Measurements from ENCODE around the gene POLE2. TPM values are rescaled to one million over a fixed set of nuclear protein-coding genes. Genes with fewer than 3 reads are reported as not detected.
"Not testable (repeated sequence)": the region's sequence is repeated elsewhere in the genome, so short reads cannot be mapped to it uniquely, and the experiment has no call there.

The POLE2 gene
- total RNA-seq, 4 donors from 2014 or later, result 5.7 to 9.2 TPM; not detected in 2

- no peak overlapping the region for H3K27ac ChIP-seq
- no peak for DNase-seq
- intact Hi-C loops (cut with DNase I; ENCODE audit: low total_unique reads), result no loop called here
- in situ Hi-C loops (cut with MboI; ENCODE audit: low pct_ligation_motif_present in 1 of 4, low pct_unique_long_range_greater_than_20kb in 1 of 4, low sequenced_read_pairs in 3 of 4), result no loop called here
- no peaks in the 10 kb centered on the region for H3K36me3 ChIP-seq
- no peaks in the 10 kb centered on the region for H3K4me1 ChIP-seq
- TF ChIP-seq CTCF (IDR thresholded peaks at IDR 0.05), result no peak
- no peak for TF ChIP-seq POLR2A (IDR thresholded peaks at IDR 0.05)
- no peak for TF ChIP-seq POLR2AphosphoS5 (IDR thresholded peaks at IDR 0.05)
- TF ChIP-seq EP300 (IDR thresholded peaks at IDR 0.05; ENCODE audit: low read depth), result no peak
- H3K9me3 ChIP-seq, result no peaks in the 10 kb centered on the region
- no peaks in the 10 kb centered on the region for H3K27me3 ChIP-seq
- H3K4me3 ChIP-seq, result no peak overlapping the region
These were observed 17.5 kb downstream of the POLE2 start for GRCh38 chr14:49670475-49670874.

GRCh38 chr14:49659526-49660455 lies 28.2 kb downstream of the POLE2 start:
- no peaks in the 10 kb centered on the region for H3K27me3 ChIP-seq
- DNase-seq, result no peak
- WGBS, 2 donors (ENCODE audit: low coverage in 1 of 2), result 55 to 56% methylated on average over 2 of the region's 2 CpGs
- intact Hi-C loops (cut with DNase I; ENCODE audit: low total_unique reads) (no loop called here), in situ Hi-C loops (cut with MboI; ENCODE audit: low pct_ligation_motif_present in 1 of 4, low pct_unique_long_range_greater_than_20kb in 1 of 4, low sequenced_read_pairs in 3 of 4) (no loop called here)
- no peaks in the 10 kb centered on the region for H3K9me3 ChIP-seq
- peak overlapping the region; percentile 24 to 71 (median 50) for H3K27ac ChIP-seq
- peaks cover 0 to 18% (median 9%) of the 10 kb centered on the region in 4 donors for H3K4me1 ChIP-seq
- TF ChIP-seq POLR2A (IDR thresholded peaks at IDR 0.05), result no peak
- TF ChIP-seq POLR2AphosphoS5 (IDR thresholded peaks at IDR 0.05), result no peak
- TF ChIP-seq CTCF (IDR thresholded peaks at IDR 0.05), result no peak
- no peak for TF ChIP-seq EP300 (IDR thresholded peaks at IDR 0.05; ENCODE audit: low read depth)
- no peaks in the 10 kb centered on the region for H3K36me3 ChIP-seq
- H3K4me3 ChIP-seq, result no peak overlapping the region

GRCh38 chr14:49657500-49657899 lies 30.5 kb downstream of the POLE2 start:
- 71 to 80% methylated on average over 6 of the region's 6 CpGs for WGBS, 2 donors (ENCODE audit: low coverage in 1 of 2)
- DNase-seq, result peak; percentile 17
- H3K4me3 ChIP-seq; H3K36me3 ChIP-seq; H3K9me3 ChIP-seq; in situ Hi-C loops (cut with MboI; ENCODE audit: low pct_ligation_motif_present in 1 of 4, low pct_unique_long_range_greater_than_20kb in 1 of 4, low sequenced_read_pairs in 3 of 4); intact Hi-C loops (cut with DNase I; ENCODE audit: low total_unique reads); H3K27ac ChIP-seq; H3K27me3 ChIP-seq: not testable (repeated sequence)
- peaks cover 0 to 18% (median 9%) of the 10 kb centered on the region in 4 donors for H3K4me1 ChIP-seq

GRCh38 chr14:49654511-49654910 lies 33.5 kb downstream of the POLE2 start:
- peaks cover 0 to 15% (median 5%) of the 10 kb centered on the region in 4 donors for H3K4me1 ChIP-seq
- H3K27me3 ChIP-seq, result no peaks in the 10 kb centered on the region
- no peak for DNase-seq
- intact Hi-C loops (cut with DNase I; ENCODE audit: low total_unique reads), result no loop called here
- no peaks in the 10 kb centered on the region for H3K9me3 ChIP-seq
- in situ Hi-C loops (cut with MboI; ENCODE audit: low pct_ligation_motif_present in 1 of 4, low pct_unique_long_range_greater_than_20kb in 1 of 4, low sequenced_read_pairs in 3 of 4), result no loop called here
- H3K4me3 ChIP-seq, result no peak overlapping the region
- no peak overlapping the region for H3K27ac ChIP-seq
- TF ChIP-seq EP300 (IDR thresholded peaks at IDR 0.05; ENCODE audit: low read depth), result no peak
- TF ChIP-seq CTCF (IDR thresholded peaks at IDR 0.05), result no peak
- no peak for TF ChIP-seq POLR2AphosphoS5 (IDR thresholded peaks at IDR 0.05)
- no peak for TF ChIP-seq POLR2A (IDR thresholded peaks at IDR 0.05)
- WGBS, 2 donors (ENCODE audit: low coverage in 1 of 2), result 94 to 99% methylated on average over 3 of the region's 3 CpGs
- H3K36me3 ChIP-seq, result no peaks in the 10 kb centered on the region
